Fibroblast of skin of left biceps (primary cell): ENCODE measurements around the gene SCAMP1.
"Not testable (repeated sequence)": the region's sequence is repeated elsewhere in the genome, so short reads cannot be mapped to it uniquely, and the experiment has no call there.

Experiments used
- DNase-seq, 2 experiments: peaks; one replicate each; pipeline ENCODE4 v3.0.0-alpha.2; 2013; ENCODE audit warnings: low read depth in 2 of 2

SCAMP1 gene

GRCh38 chr5:78359831-78360673 lies at the start of gene SCAMP1:
TSS of gene SCAMP1 (plus strand) at chr5:78360617. CDS start at chr5:78360672, 55 bp downstream.
- peak; percentile 81 to 86 for DNase-seq

GRCh38 chr5:78317515-78317914 lies 42.9 kb upstream of the SCAMP1 start:
- no peak for DNase-seq

DNA sequence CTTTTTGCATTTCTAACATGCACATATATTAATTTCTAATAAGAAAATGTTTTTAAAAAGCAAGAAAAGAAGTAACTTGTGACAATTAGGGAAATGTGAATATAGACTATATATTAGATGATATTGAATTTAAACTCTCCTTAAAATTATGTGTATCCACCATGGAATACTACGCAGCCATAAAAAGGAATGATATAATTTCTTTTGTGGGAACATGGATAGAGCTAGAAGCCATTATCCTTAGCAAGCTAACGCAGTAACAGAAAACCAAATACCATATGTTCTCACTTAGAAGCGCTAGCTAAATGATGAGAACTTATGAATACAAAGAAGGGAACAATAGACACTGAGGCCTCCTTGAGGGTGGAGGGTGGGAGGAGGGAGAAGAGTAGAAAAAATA lies 42.1 kb upstream of the SCAMP1 start:
- DNase-seq: no peak

GRCh38 chr5:78320401-78320800 lies 40.0 kb upstream of the SCAMP1 start:
- no peak for DNase-seq

DNA sequence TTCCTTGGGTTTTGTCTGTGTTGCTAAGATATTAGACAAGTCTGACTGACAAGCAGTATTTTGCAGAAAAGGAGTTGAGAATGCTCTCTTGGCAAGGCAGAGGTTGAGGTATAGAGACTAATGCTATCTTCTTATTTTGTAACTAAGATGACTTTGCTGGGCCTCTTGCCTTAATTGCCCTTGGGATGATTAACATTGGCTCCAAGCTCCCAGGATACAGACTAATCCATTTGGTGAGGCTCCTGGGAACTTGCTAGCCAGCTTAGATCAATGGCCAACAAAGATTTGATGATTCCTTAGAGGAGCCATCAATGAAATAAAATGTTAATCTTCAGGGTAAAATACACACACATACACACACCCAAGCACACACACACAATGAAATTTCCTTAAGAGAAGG lies 37.2 kb upstream of the SCAMP1 start:
- DNase-seq: no peak

GRCh38 chr5:78326930-78327329 lies 33.5 kb upstream of the SCAMP1 start:
- no peak for DNase-seq

DNA sequence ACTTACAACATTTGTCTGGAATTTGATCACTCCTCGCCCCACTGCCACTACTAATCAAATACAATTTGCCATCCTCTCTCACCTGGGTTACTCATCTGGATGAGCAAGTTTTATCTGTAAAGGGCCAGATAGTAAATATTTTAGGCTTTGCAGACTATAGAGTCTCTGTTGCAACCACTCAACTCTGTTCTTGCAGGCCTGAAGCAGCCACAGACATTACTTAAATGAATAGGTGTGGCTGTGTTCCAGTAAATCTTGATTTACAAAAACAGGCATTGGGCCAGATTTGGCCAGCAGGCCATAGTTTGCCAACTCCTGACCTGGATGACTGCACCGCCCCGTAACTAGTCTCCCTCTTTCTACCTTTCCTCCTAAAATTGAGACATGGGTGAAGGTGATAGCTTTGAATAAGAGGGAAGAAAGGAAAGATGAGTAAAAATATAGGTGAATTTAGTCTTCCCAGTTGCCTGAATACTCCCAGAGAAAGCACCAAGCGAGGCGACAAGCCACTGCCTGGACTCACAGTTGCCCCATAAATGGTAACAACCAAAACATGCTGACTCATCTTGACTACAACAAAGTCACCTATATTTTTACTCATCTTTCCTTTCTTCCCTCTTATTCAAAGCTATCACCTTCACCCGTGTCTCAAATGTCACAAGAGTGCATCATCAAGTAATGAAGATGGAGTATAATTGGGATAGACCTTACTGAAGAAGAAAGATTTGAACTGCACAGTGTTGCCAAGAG lies 32.5 kb upstream of the SCAMP1 start:
- DNase-seq: no peak

DNA sequence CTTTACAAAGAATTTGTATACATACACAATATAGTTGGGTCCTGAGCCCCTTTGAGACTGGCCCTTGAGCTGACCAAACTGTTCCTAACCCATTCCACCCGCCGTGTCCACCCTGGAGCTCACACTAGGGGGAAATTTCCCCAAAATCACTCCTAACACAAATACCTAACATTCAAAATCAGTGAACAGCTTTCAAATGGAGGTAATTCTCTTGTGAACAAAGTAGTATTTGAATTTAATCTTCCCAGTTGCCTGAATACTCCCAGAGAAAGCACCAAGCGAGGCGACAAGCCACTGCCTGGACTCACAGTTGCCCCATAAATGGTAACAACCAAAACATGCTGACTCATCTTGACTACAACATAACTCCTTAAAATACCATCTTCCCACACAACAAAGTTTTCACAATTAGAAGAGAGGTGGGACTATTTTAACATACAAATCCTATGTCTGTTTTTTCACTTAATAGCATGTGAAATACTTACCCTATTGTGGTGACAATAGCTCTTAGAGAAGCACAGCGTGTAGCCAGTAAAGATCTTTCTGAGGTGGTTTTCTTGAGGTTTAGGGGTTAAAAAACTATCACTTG lies 31.7 kb upstream of the SCAMP1 start:
- no peak for DNase-seq

- DNase-seq: no peak
Measured at GRCh38 chr5:78331523-78332080, 28.8 kb upstream of the SCAMP1 start.

DNA sequence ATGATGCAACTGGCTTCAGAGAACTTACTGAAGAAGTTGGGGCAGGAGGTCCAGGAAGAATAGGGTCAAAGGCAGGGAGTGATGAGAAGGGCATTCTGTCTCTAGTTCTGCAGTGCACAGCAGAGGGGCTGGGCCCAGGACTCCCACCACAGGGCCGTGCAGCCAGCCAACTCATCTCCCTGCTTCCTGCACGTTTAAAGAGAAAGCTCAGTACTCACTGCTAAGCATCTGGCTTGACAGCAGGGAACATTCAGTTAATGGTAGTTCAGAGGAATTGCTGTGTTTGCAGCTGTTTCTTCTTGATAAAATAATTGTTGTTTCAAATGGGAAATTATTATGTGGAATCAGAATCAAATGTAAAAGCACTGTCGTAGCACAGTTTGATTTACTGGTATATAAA lies 25.6 kb upstream of the SCAMP1 start:
- no peak for DNase-seq

DNA sequence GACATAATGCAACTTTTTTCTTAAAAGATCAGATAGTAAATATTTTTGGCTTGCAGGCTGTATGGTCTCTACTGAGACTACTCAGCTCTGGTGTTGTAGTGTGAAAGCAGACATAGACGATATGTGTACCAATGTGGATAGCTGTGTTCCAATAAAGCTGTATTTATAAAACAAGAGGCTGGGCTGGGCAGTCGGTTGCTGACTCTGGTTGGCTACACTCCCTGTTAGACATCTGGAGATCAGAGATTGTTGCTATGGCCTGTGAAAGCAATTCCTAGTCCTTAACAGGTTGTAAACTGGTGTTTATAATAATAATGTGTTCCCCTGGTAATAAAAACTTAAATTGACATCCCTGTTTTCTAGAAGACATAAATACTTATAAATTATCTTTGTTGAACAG lies 24.4 kb upstream of the SCAMP1 start:
- DNase-seq: no peak

DNA sequence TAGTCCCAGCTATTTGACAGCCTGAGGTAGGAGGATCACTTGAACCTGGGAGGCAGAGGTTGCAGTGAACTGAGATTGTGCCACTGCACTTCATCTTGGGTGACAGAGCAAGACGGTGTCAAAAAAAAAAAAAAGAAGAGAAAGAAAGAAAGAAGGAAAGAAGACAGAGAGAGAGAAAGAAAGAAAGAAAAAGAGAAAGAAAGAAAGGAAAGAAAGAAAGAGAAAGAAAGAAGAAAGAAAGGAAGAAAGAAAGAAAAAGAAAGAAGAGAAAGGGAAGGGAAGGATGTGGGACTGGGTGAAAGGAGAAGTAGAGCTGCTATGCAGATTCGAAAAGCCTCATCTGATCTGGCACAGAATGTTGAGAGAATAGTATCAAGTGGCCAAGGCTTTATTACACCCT lies 23.7 kb upstream of the SCAMP1 start:
- DNase-seq: no peak

GRCh38 chr5:78339617-78340436 lies 20.6 kb upstream of the SCAMP1 start:
- DNase-seq: no peak

DNA sequence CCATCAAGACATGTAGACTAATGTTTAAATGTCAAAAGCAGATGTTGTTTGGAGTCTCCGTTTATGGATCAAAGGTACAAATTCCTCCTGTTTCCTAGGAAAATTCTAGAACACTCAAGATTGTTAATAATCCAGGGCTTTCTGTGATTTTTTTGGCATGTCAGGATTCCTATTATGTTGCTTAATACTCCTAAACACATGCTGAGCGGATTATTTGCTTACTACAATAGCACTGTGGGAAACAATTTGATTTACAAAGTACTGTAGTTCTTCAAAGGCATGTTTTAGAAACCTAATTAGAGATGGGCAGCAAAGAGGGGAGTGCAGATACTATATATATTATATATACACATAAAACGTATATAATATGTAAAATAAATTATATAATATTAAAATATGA lies 19.0 kb upstream of the SCAMP1 start:
- no peak for DNase-seq

GRCh38 chr5:78345485-78345884 lies 14.9 kb upstream of the SCAMP1 start:
- DNase-seq: no peak

DNA sequence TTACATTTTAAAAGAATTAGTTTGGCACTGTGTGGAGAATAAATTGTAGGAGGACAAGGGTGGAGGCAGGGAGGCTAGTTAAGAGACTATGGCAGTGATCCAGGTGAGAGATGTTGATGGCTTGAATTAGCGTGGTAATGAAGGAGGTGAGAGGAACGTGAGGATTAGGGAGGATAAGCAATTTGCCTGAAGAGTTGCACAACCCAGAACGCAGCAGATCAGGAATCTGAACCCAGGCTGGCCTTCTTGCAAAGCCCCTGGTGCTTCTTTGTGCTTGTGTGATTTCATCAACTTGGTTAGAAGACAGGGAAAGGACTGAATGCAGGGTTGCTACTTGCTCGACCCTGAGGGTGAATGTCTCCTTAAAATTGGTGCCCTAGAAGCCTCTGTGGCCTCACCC lies 6.9 kb upstream of the SCAMP1 start:
- DNase-seq: no peak

GRCh38 chr5:78354066-78354670 lies 6.2 kb upstream of the SCAMP1 start:
- DNase-seq: no peak

DNA sequence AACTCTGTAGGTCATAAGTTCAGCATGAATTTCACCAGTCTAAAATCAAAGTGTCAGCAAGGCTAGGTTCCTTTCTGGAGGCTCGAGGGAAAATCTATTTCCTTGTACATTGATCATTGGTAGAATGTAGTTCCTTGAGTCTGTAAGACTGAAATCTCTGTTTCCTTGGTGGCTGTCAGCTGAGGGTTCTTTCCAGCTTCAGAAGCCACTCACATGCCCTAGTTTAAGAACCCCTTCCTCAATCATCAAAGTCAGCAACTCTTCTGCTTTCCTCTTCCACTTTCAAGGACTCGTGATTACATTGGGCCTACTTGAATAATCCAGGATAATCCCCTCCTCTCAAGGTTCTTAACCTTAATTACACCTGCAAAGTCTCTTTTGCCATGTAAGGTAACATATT lies 4.9 kb upstream of the SCAMP1 start:
- DNase-seq: no peak

DNA sequence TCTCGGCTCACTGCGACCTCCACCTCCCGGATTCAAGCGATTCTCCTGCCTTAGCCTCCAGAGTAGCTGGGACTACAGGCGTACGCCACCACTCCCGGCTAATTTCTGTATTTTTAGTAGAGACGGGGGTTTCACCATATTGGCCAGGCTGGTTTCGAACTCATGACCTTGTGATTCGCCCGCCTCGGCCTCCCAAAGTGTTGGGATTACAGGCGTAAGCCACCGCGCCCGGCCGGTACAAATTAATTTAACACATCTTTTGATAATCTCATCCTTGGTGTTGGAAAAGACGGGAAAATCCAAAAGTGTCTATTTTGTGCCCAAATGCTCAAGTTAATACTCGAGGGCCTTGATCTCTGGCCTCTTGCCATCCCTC lies 974 bp upstream of the SCAMP1 start:
- DNase-seq: not testable (repeated sequence)

DNA sequence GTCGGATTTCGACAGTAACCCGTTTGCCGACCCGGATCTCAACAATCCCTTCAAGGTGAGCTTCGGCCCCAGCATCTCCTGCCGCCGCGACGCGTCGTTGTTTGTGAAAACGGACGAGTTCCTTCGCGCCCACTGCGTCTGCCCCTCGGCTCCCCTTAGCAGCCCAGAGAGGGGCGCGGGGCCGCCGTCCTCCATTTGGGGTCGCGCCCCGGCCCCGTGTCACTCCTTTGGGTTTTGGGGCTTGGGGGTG lies 182 bp downstream of the SCAMP1 start:
- DNase-seq: no peak

GRCh38 chr5:78360924-78361630 lies 660 bp downstream of the SCAMP1 start:
- no peak for DNase-seq
